Dermis microvascular lymphatic vessel endothelial cell (primary cell): ENCODE data around the gene HIC1. TPM values are rescaled to one million over a fixed set of nuclear protein-coding genes. Genes with fewer than 3 reads are reported as not detected.

Experiments
- DNase-seq, 2 donors: peaks; one replicate each; pipeline versions ENCODE4 v3.0.0 to v3.0.0-alpha.2; 2010; ENCODE audit warnings: low read depth in 2 of 2
- total RNA-seq: library from RNA; depleted of rRNA; stranded (reverse); fragments of >200 nt; gene quantifications from 2 replicates; pipeline ENCODE4 v1.2.1, GENCODE V29; 2014

Gene HIC1
- total RNA-seq, 1 donor from 2014 or later = 37.4 TPM

DNA sequence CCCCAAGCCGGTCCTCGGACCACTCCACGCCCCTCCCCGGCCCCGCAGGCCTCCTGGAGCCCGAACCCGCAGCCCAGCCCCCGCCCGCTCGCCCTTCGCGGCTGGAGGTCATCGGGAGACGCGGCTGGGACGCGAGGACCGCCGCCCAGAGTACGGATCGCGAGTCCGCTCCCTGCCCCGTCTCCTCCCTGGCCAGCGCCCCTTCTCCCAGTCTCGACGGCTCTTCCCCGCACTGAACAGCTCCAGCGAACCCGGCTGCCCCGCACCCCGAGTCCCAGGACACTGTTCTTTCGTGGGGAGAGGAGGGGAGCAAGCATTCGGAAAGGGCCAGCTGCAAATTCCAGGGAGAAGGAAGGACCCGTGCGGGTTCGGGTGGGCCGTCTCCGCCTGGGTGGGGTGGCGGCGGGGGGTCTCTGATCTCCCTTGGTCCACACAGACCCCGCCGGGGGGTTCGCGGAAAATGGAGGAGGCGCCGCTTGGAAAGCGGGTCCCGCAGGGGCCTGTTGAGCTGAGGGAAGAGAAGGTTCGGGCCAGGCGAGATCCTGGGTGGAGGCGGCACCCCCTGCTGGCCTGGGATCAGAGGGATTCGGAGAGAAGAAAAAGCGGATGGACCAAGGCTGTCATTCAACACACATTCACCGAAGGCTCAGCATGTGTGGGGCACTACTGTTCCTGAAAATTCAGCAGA lies 29.1 kb upstream of the HIC1 start:
- peak in 1 of 2 donors; percentile 68 for DNase-seq

DNA sequence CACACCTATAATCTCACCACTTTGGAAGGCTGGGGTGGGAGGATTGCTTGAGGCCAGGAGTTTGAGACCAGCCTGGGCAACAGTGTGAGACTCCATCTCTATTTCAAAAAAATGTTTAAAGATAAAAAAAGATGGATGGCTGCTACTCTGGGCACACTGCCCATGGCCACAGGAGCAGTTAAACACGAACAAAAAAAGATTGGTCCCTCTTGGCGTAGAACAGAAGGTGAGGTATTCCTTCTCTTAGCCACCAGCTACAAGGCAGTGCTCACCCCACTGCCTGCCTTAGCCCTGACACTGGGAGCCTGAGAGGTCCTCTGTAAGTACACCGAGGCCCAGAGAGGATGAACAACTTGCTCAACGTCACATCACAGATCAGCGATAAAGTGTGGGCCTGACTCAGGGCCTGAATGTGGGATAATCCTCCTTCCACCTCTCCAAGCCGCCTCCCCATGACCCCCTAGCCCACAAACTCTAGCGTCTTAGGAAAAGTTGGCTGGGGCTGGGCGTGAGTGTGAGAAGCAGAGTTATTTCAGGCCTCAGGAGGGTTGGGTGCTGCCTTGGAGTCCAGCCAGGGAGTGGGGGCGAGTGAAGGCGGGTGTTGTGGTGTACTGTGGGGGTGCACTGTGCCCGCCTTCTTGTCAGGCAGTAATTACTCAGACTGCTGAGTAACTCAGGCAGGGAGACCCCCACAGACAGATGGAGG lies 27.2 kb upstream of the HIC1 start:
- DNase-seq = no peak

GRCh38 chr17:2028234-2028614 lies 26.7 kb upstream of the HIC1 start:
- DNase-seq = no peak

GRCh38 chr17:2028737-2029136 lies 26.2 kb upstream of the HIC1 start:
- no peak for DNase-seq

- peak; percentile 85 to 95 for DNase-seq
Observed at GRCh38 chr17:2029911-2030778, 24.8 kb upstream of the HIC1 start, which contains the start of gene DPH1. Gene DPH1, plus strand, starts transcription at chr17:2030153. Its CDS starts 17 bp downstream, at chr17:2030170.

DNA sequence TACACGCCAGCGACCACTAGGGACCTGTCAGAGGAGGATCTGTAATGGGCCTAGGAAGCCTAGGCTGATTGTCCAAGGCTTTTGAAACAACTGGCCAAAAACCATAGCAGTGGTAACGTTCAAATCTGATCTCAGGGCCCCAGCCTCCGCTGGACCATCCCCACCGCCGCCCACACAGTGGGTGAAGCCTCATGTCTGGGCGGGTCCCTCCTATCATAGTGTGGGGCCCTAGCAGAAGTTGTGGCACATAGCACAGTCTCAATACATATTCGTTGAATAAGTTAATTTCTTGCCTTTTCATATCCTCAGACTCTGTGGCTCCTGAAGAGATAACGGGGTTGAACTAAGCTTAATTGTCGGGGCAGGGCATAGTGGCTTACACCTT lies 24.1 kb upstream of the HIC1 start:
- DNase-seq = no peak

DNA sequence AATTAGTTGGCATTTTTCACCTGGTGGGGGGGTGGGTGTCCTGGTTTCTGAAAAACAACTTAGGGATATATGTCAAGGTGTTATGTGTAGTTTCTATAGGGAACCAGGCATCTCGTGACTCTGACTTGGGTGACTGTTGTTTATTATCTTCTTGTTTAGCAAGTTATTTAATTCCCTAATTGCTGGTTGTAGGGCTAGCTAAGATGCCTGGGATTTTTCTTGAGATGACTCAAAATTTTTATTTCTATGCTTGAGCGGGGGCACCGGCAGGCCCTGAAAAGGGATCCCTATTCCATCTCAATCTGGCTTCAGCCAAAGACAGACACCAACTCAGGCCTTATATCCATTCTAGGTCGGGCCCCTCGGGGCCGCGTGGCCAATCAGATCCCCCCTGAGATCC lies 21.8 kb upstream of the HIC1 start:
- DNase-seq = no peak

GRCh38 chr17:2034157-2034556 lies 20.7 kb upstream of the HIC1 start:
- no peak for DNase-seq

DNA sequence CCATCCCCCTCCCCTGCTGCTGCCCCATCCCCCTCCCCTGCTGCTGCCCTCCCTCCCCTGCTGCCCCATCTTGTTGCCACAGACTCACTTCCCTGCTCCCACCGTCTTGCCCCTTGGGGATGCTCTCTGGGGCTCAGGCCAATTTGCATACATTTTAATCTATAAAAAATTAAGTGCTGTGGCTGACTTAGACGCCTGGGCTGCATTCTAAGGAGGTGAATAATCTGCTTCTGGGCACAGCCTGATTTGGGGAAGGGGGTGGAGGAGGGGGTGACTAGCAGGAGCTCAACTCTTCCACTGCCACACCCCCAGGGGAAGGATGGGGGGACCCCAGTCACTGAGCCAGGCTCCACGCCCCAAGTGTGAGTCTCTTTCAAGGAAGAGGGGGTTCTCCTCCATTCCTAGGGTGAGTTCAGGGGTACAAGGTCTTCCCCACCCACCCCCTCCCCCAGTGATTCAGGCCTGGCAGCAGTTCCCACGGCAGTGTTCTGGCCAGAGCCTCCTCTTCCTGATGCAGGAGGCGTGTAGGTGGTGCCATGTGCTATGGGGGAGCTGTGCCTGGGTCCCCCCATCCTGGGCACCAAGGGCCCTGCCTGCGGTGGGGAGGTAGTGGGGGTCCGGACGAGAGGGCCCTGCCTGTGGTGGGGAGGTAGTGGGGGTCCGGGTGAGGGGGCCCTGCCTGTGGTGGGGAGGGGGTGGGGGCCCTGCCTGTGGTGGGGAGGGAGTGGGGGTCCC lies 19.9 kb upstream of the HIC1 start:
- no peak for DNase-seq

- DNase-seq = no peak
Observed at GRCh38 chr17:2035541-2036488, 19.1 kb upstream of the HIC1 start.

DNA sequence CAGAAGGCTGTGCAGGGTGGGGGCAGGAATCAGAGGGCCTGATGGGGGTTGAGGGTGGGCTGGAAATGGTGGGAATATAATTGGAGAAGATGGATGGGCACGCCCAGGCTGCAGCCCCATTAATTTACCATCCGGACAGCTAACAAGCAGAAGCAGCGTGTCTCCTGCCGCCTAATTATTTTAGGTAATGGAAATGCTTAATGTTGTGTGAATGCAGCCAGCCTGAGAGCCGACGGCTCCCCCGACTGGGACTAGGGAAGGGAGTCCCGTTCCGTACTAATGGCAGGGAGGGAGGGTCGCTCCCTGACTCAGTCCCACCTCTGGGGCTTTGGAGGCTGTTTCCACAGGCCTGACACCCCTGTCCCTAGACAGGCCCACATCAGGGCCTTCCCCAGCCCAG lies 17.7 kb upstream of the HIC1 start:
- no peak for DNase-seq

DNA sequence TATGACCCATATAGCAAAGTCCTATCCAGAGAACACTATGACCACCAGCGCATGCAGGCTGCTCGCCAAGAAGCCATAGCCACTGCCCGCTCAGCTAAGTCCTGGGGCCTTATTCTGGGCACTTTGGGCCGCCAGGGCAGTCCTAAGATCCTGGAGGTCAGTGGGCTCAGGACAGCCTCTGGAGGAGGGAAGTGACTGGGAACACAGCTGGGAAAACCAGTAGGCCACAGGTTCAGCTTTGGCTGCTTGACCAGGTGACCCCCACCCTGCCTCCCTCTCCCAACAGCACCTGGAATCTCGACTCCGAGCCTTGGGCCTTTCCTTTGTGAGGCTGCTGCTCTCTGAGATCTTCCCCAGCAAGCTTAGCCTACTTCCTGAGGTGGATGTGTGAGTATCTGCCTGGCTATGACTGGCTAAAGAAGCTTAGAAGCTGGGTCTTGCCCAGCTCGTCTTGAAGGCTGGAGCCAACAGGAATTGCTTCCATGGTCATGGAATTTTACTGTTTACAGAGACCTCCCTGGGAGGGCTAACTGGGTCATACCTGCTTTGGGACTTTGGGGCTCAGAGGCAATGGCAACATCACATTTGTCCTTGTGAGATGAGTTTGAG lies 14.6 kb upstream of the HIC1 start:
- no peak for DNase-seq

GRCh38 chr17:2040942-2041560 lies 13.9 kb upstream of the HIC1 start:
- DNase-seq = no peak

GRCh38 chr17:2041561-2042389 lies 13.1 kb upstream of the HIC1 start, which contains the start of gene OVCA2:
Gene OVCA2, plus strand, starts transcription at chr17:2042022. Its CDS starts 26 bp downstream, at chr17:2042048.
- DNase-seq = peak; percentile 90 to 92

GRCh38 chr17:2042390-2042847 lies 12.5 kb upstream of the HIC1 start:
- DNase-seq = peak in 1 of 2 donors; percentile 57

DNA sequence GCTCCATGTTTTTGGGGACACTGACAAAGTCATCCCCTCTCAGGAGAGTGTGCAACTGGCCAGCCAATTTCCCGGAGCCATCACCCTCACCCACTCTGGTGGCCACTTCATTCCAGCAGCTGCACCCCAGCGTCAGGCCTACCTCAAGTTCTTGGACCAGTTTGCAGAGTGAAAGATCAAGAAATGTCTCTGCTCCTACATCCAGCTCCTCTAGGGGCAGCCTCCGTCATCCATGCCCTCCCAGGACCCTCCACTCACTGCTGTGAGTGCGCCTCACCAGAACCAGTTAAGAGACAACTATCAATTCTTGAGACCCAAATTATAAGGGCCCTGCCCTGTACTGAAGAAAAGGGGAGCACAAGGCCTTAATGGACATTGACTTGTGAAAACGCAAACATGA lies 12.0 kb upstream of the HIC1 start:
- DNase-seq = no peak

DNA sequence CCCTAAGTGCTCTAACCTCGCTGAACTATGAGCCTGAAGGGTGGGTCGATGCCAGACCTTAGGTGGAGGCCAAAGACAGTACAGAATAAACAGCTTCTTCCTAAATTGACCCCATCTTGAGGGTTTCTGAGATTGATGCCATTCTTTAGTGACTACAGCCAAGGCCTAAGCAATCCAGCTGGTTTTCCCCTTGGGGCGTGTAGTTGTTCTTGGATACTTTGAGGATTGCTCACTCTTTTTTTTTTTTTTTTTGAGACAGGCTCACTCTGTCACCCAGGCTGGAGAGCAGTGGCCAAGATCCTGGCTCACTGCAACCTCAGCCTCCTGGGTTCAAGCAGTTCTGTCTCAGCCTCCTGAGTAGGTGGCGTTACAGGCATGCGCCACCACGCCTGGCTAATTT lies 11.1 kb upstream of the HIC1 start:
- no peak for DNase-seq

- no peak for DNase-seq
Observed at GRCh38 chr17:2044263-2044894, 10.5 kb upstream of the HIC1 start.
